Ectodermal cell (in vitro differentiated cells): ENCODE data around the gene PLEKHG1.

ENCODE experiments used
- H3K27ac ChIP-seq: 2 replicates; pipeline ENCODE4 v1.7.0; 2013; ENCODE audit warnings: mild to moderate bottlenecking, low read depth, low read length; ENCODE audit not compliant: insufficient read depth, poor library complexity, severe bottlenecking
- H3K27me3 ChIP-seq: 2 replicates; pipeline ENCODE4 v1.7.0; 2013; ENCODE audit warnings: mild to moderate bottlenecking, low read length; ENCODE audit not compliant: insufficient read depth, control insufficient read depth, poor library complexity, severe bottlenecking
- H3K36me3 ChIP-seq: one replicate; pipeline ENCODE4 v1.7.0; 2013; ENCODE audit warnings: low read length; ENCODE audit not compliant: control insufficient read depth, insufficient read depth
- H3K4me1 ChIP-seq: one replicate; pipeline ENCODE4 v1.7.0; 2013; ENCODE audit warnings: low read length; ENCODE audit not compliant: control insufficient read depth, insufficient read depth
- H3K4me3 ChIP-seq: 2 replicates; pipeline ENCODE4 v1.7.0; 2013; ENCODE audit warnings: low read depth, low read length, control low read depth; ENCODE audit not compliant: insufficient read depth
- H3K9me3 ChIP-seq: 2 replicates; pipeline ENCODE4 v1.7.0; 2013; ENCODE audit warnings: mild to moderate bottlenecking, low read length, moderate library complexity; ENCODE audit not compliant: control insufficient read depth
- WGBS, 2 experiments: methylation state at CpG; one replicate each; pipeline ENCODE4 v1.1.7; 2013; ENCODE audit warnings: missing lambda C conversion rate in 2 of 2; 5-methylcytosine and 5-hydroxymethylcytosine counted together

Gene PLEKHG1

DNA sequence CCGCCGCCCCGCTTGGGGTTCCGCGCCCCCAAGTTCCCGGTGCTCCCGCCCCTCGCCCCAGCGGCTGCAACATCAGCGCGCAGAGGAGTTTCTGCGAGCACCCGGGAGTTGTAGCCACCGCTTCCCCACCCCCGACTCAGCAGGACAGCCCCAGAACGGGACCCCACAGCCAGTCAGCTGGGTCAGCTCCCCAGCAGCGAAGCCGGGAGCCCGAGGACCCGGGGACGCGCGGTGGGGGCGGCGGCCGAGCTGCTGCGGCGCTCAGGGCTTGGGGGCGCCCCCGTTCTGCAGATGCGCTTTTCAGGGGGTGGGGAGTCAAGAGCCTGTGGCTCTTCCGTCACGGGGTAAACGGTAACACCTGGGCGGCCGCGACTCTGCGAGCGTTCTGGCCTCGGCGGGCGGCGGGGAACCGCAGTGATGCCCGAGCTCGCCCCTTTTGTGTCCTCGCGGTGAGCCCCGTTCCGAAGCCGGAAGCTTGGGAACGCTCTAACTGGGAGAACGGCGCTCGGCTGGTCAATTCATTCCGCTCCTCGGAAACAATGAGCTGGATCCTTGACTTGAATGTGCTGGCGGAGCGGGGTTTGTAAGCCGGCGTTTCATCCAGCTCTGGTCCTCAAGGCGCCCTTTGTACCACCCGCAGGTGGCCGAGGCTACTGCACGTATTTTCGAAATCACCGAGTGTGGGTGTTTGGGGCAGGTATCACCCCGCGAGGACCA lies 774 bp downstream of the PLEKHG1 start:
- peaks cover 4% of the 10 kb centered on the region for H3K4me1 ChIP-seq
- H3K36me3 ChIP-seq = no peaks in the 10 kb centered on the region
- peaks cover 61% of the 10 kb centered on the region for H3K27me3 ChIP-seq
- H3K9me3 ChIP-seq = no peaks in the 10 kb centered on the region
- peak overlapping the region; percentile 78 for H3K4me3 ChIP-seq
- H3K27ac ChIP-seq = peak overlapping the region; percentile 33
- WGBS, 2 experiments = 0% methylated on average over 69 of the region's 69 CpGs

DNA sequence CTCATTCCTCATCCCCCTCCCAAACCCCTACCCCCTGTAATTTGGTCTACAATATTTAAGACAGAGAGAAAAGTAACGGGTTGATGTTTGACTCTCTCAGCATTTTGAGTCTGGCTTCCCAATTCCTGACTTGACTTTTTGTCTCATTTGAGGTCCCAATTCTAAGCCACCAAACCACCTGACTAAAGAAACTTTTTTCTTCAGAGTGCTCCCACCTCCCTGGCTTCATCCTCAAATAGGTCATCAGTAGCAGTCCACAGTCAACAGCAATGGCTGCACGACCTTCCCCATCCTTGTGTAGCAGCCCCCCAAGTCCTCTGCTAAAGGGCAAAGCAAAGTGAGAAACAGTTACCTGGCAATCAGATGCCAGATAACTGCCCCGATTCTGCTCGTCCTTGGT lies 1.8 kb downstream of the PLEKHG1 start:
- Histone ChIP-seq H3K27ac (no peak overlapping the region), H3K36me3 (no peaks in the 10 kb centered on the region), H3K4me1 (peaks cover 4% of the 10 kb centered on the region), H3K9me3 (no peaks in the 10 kb centered on the region), H3K27me3 (peaks cover 61% of the 10 kb centered on the region), H3K4me3 (no peak overlapping the region)
- WGBS, 2 experiments = 86 to 88% methylated on average over 4 of the region's 4 CpGs

GRCh38 chr6:150603176-150603575 lies 3.5 kb downstream of the PLEKHG1 start:
- no peaks in the 10 kb centered on the region for H3K9me3 ChIP-seq
- no peaks in the 10 kb centered on the region for H3K36me3 ChIP-seq
- 96 to 97% methylated on average over 4 of the region's 4 CpGs for WGBS, 2 experiments
- H3K4me3 ChIP-seq = no peak overlapping the region
- no peak overlapping the region for H3K27ac ChIP-seq
- H3K4me1 ChIP-seq = peaks cover 4% of the 10 kb centered on the region
- H3K27me3 ChIP-seq = peaks cover 46% of the 10 kb centered on the region

DNA sequence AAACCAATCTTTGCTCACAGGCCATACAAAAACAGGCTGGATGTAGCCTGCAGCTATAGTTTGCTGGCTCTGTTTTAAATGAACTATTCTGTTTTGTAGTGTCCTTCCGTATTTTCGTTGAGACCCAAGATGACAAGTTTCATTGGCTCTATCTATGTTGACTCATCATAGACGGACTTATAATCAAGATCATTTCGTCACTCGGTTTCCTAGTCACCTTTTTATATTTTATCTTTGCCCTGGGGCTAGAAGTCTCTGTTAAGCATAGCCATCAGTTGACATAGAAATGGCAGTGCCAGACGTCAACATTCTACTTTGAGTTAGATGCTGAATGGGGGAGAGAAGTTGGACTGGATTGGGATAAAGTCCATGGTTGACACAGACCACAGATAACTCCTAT lies 4.8 kb downstream of the PLEKHG1 start:
- 91 to 94% methylated on average over 6 of the region's 6 CpGs for WGBS, 2 experiments
- H3K27ac ChIP-seq = no peak overlapping the region
- H3K36me3 ChIP-seq = no peaks in the 10 kb centered on the region
- H3K9me3 ChIP-seq = no peaks in the 10 kb centered on the region
- H3K4me3 ChIP-seq = no peak overlapping the region
- H3K4me1 ChIP-seq = peaks cover 4% of the 10 kb centered on the region
- H3K27me3 ChIP-seq = peaks cover 34% of the 10 kb centered on the region

- Histone ChIP-seq H3K36me3 (no peaks in the 10 kb centered on the region), H3K4me1 (peaks cover 4% of the 10 kb centered on the region), H3K27me3 (peaks cover 27% of the 10 kb centered on the region), H3K9me3 (no peaks in the 10 kb centered on the region), H3K27ac (no peak overlapping the region), H3K4me3 (no peak overlapping the region)
- WGBS, 2 experiments = 93 to 98% methylated on average over 3 of the region's 3 CpGs
Measured at GRCh38 chr6:150605333-150605732, 5.6 kb downstream of the PLEKHG1 start.

DNA sequence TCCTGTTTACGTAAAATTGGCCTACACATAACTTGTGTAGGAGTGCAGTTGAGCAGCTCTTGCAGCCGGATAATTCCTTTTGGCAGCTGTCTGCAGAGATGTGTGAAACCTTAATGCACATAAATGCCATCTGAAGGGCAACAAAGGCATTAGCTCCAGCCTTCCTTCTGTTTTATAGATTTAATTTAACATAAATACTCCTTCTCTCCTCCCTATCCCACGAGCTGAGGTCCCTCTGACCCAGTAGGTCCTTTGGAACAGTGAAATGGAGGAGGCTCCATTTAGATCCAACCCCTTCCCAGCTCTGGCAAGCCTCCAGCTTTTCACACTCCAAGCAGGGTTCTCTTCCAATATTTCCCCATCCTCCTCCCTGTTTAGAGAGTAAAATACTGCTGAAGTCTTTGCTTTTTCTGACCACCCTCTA lies 6.5 kb downstream of the PLEKHG1 start:
- H3K27me3 ChIP-seq = peaks cover 22% of the 10 kb centered on the region
- H3K9me3 ChIP-seq = no peaks in the 10 kb centered on the region
- H3K4me1 ChIP-seq = peaks cover under 1% of the 10 kb centered on the region
- WGBS, 2 experiments = 87 to 93% methylated on average over 3 of the region's 3 CpGs
- no peak overlapping the region for H3K4me3 ChIP-seq
- H3K27ac ChIP-seq = no peak overlapping the region
- no peaks in the 10 kb centered on the region for H3K36me3 ChIP-seq

DNA sequence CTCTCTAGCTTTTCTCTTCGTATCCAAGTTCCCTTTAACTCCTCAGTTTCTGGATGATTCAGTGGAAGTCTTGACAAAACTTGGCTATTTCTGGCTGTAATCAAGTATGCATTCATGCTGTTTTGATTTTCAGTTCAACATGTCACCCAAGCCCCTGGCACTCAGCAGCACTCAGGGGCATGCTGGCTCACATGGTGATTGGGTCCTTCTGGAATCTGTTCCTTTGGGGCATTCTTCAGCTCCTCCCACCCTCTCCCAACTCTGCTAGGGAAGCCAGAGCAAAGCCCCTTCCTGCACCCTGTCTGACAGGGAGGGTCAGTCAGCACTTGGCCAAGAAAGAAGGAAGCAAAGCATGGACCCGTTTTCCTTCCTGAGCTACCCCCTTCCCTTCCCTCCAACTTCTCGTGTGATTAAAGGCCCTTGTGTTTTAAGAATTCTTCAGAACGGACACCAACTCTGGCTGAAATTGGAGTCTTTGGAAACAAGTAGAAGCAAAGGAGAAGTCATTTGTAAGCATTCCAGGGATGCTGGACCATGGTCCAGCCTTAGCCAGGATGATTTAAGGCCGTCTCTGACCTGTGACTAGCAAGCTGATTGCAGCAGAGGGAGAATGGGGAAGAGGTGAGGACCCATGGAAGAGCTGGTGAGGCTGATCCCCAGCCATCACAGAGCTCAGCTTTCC lies 7.1 kb downstream of the PLEKHG1 start:
- Histone ChIP-seq H3K27me3 (peaks cover 16% of the 10 kb centered on the region), H3K4me1 (no peaks in the 10 kb centered on the region), H3K9me3 (no peaks in the 10 kb centered on the region), H3K27ac (no peak overlapping the region), H3K4me3 (no peak overlapping the region), H3K36me3 (no peaks in the 10 kb centered on the region)
- WGBS, 2 experiments = 87 to 89% methylated on average over 5 of the region's 5 CpGs

DNA sequence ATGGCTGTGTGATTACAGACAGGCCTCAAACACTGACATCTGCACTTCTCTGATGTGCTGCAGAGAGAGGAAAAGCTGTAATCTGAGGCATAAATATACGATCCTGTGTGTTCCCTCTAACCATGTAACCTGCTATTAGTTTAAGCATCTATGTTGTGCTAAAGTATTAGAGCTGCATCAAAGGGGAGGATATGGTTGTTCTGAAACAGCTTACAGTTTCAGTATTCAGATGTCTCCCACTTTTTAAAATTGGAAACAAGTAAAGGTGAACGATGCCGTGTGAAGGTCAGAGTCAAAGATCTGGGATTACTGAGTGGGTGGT lies 7.6 kb downstream of the PLEKHG1 start:
- H3K27me3 ChIP-seq = peaks cover 11% of the 10 kb centered on the region
- no peak overlapping the region for H3K27ac ChIP-seq
- no peak overlapping the region for H3K4me3 ChIP-seq
- no peaks in the 10 kb centered on the region for H3K4me1 ChIP-seq
- 94 to 96% methylated on average over 3 of the region's 3 CpGs for WGBS, 2 experiments
- H3K36me3 ChIP-seq = no peaks in the 10 kb centered on the region
- no peaks in the 10 kb centered on the region for H3K9me3 ChIP-seq

GRCh38 chr6:150610584-150610983 lies 10.9 kb downstream of the PLEKHG1 start:
- Histone ChIP-seq H3K4me3 (no peak overlapping the region), H3K27ac (no peak overlapping the region), H3K4me1 (no peaks in the 10 kb centered on the region), H3K36me3 (no peaks in the 10 kb centered on the region), H3K27me3 (no peaks in the 10 kb centered on the region), H3K9me3 (no peaks in the 10 kb centered on the region)

GRCh38 chr6:150613269-150613668 lies 13.6 kb downstream of the PLEKHG1 start:
- no peaks in the 10 kb centered on the region for H3K9me3 ChIP-seq
- H3K4me1 ChIP-seq = peaks cover 12% of the 10 kb centered on the region
- H3K27me3 ChIP-seq = no peaks in the 10 kb centered on the region
- WGBS, 2 experiments = 92 to 94% methylated on average over 4 of the region's 4 CpGs
- no peak overlapping the region for H3K27ac ChIP-seq
- no peak overlapping the region for H3K4me3 ChIP-seq
- no peaks in the 10 kb centered on the region for H3K36me3 ChIP-seq
